H1 (cell line): Measurements from ENCODE around the gene PKP1. TPM values are rescaled to one million over a fixed set of nuclear protein-coding genes. Genes with fewer than 3 reads are reported as not detected.

Source experiments
- CTCF ChIA-PET: fragments of 300-600 bp; sonication (Branson Sonifier 250); formaldehyde crosslinking; loops from one replicate; lab custom pipeline; 2021; ENCODE audit not compliant: partially characterized antibody; lab: Charles Lee
- POLR2A ChIA-PET: fragments of 300-600 bp; sonication (Branson Sonifier 250); formaldehyde crosslinking; loops from one replicate; lab custom pipeline; 2021; ENCODE audit warnings: inconsistent platforms; ENCODE audit not compliant: partially characterized antibody; lab: Charles Lee
- DNase-seq, 2 experiments: peaks; one replicate each; pipeline versions ENCODE4 v3.0.0 to v3.0.0-alpha.2; 2010 to 2022; ENCODE audit warnings: low spot score in 2 of 2, low read depth in 1 of 2, mixed read lengths in 1 of 2
- FAIRE-seq: peaks from 2 replicates; lab custom pipeline; 2011; peaks lifted over from hg19 to GRCh38; lab: Jason Lieb, UNC
- H2AFZ ChIP-seq: 2 replicates; pipeline ENCODE4 v1.8.1; 2012; ENCODE audit warnings: low read length, inconsistent platforms
- H2AK5ac ChIP-seq: 2 replicates; pipeline ENCODE4 v1.6.1; 2013; ENCODE audit warnings: low read depth, low read length
- H2BK120ac ChIP-seq: replicated peaks from 2 replicates; pipeline ENCODE3; 2013; ENCODE audit warnings: low read depth, low read length, inconsistent platforms
- H2BK12ac ChIP-seq: 2 replicates; pipeline ENCODE4 v1.6.1; 2013; ENCODE audit warnings: low read depth, low read length
- H2BK15ac ChIP-seq: 2 replicates; pipeline ENCODE4 v1.6.1; 2013; ENCODE audit warnings: low read length
- H2BK20ac ChIP-seq: 2 replicates; pipeline ENCODE4 v1.6.1; 2013; ENCODE audit warnings: low read length
- H2BK5ac ChIP-seq: 2 replicates; pipeline ENCODE4 v1.6.1; 2013; ENCODE audit warnings: low read depth, low read length
- H3K14ac ChIP-seq: 2 replicates; pipeline ENCODE4 v1.6.1; 2013; ENCODE audit warnings: inconsistent platforms; ENCODE audit not compliant: insufficient read length
- H3K18ac ChIP-seq: 2 replicates; pipeline ENCODE4 v1.6.1; 2013; ENCODE audit warnings: low read length; ENCODE audit errors: extremely low read depth
- H3K23ac ChIP-seq: 2 replicates; pipeline ENCODE4 v1.6.1; 2013; ENCODE audit warnings: inconsistent platforms; ENCODE audit not compliant: insufficient read length
- H3K23me2 ChIP-seq: 2 replicates; pipeline ENCODE4 v1.6.1; 2013; ENCODE audit warnings: low read depth, low read length
- H3K27ac ChIP-seq: 2 replicates; pipeline ENCODE4 v1.6.1; 2011; ENCODE audit warnings: low read depth, low read length, inconsistent platforms
- H3K27me3 ChIP-seq, 4 experiments: replicated peaks in 1 of 4; 1 replicate in 1 of 4; 2 replicates in 3 of 4; pipeline versions ENCODE4 v1.6.1 to v1.8.1; 2011 to 2013; ENCODE audit warnings: low read length in 3 of 4, mild to moderate bottlenecking in 3 of 4, inconsistent platforms in 2 of 4, mixed read lengths in 2 of 4, moderate library complexity in 1 of 4; ENCODE audit not compliant: control insufficient read depth in 3 of 4, insufficient read depth in 3 of 4; ENCODE audit errors: extremely low read depth in 1 of 4
- H3K36me3 ChIP-seq, 4 experiments: 2 replicates each; pipeline versions ENCODE4 v1.6.1 to v1.8.1; 2011 to 2013; ENCODE audit warnings: mild to moderate bottlenecking in 4 of 4, low read length in 3 of 4, moderate library complexity in 2 of 4, control low read depth in 1 of 4, inconsistent platforms in 1 of 4; ENCODE audit not compliant: insufficient read depth in 4 of 4, control insufficient read depth in 2 of 4
- H3K4ac ChIP-seq: replicated peaks from 2 replicates; pipeline ENCODE3; 2013; ENCODE audit warnings: low read length, low read depth, mixed read lengths, inconsistent platforms; ENCODE audit not compliant: insufficient read length
- H3K4me1 ChIP-seq, 4 experiments: replicated peaks in 1 of 4; 1 replicate in 1 of 4; 2 replicates in 3 of 4; pipeline versions ENCODE4 v1.6.1 to v1.8.1; 2011 to 2013; ENCODE audit warnings: low read length in 3 of 4, inconsistent platforms in 2 of 4, mixed read lengths in 1 of 4; ENCODE audit not compliant: insufficient read depth in 4 of 4, control insufficient read depth in 3 of 4
- H3K4me2 ChIP-seq, 2 experiments: 2 replicates each; pipeline versions ENCODE4 v1.6.1 to v1.8.1; 2011 to 2013; ENCODE audit warnings: low read depth in 2 of 2, low read length in 2 of 2, control low read depth in 1 of 2, inconsistent platforms in 1 of 2, mild to moderate bottlenecking in 1 of 2; ENCODE audit not compliant: insufficient read depth in 1 of 2
- H3K4me3 ChIP-seq, 4 experiments: fragments of 200-600, 300-600 bp in 1 of 4; sonication (generic), shearing (Covaris generic), sonication (Bioruptor Twin) in 1 of 4; 2 replicates each; pipeline versions ENCODE4 v1.5.1 to v1.8.1; 2011 to 2016; ENCODE audit warnings: low read length in 4 of 4, low read depth in 3 of 4, control low read depth in 2 of 4, inconsistent platforms in 2 of 4, mild to moderate bottlenecking in 2 of 4, mixed read lengths in 1 of 4, moderate library complexity in 1 of 4; ENCODE audit not compliant: insufficient read depth in 2 of 4; ENCODE audit errors: extremely low read depth in 1 of 4
- H3K56ac ChIP-seq: replicated peaks from 2 replicates; pipeline ENCODE3; 2013; ENCODE audit warnings: low read depth, mild to moderate bottlenecking, mixed read lengths, low read length, inconsistent platforms; ENCODE audit not compliant: insufficient read length
- H3K79me1 ChIP-seq: 2 replicates; pipeline ENCODE4 v1.6.1; 2013; ENCODE audit warnings: low read depth, low read length, control low read depth
- H3K79me2 ChIP-seq, 2 experiments: 2 replicates each; pipeline versions ENCODE4 v1.6.1 to v1.8.1; 2012 to 2013; ENCODE audit warnings: low read length in 2 of 2, mild to moderate bottlenecking in 2 of 2, inconsistent platforms in 1 of 2; ENCODE audit not compliant: insufficient read depth in 2 of 2, control insufficient read depth in 1 of 2
- H3K9ac ChIP-seq, 4 experiments: replicated peaks in 1 of 4; 1 replicate in 1 of 4; 2 replicates in 3 of 4; pipeline versions ENCODE4 v1.6.1 to v1.8.1; 2011 to 2013; ENCODE audit warnings: low read depth in 3 of 4, low read length in 3 of 4, control low read depth in 2 of 4, mild to moderate bottlenecking in 2 of 4, moderate library complexity in 2 of 4, inconsistent platforms in 1 of 4; ENCODE audit errors: extremely low read depth in 1 of 4
- H3K9me3 ChIP-seq, 2 experiments: 2 replicates each; pipeline versions ENCODE4 v1.6.1 to v1.8.1; 2012 to 2013; ENCODE audit warnings: mild to moderate bottlenecking in 2 of 2, moderate library complexity in 2 of 2, control low read depth in 1 of 2, inconsistent platforms in 1 of 2, low read depth in 1 of 2, low read length in 1 of 2, mixed read lengths in 1 of 2; ENCODE audit not compliant: insufficient read depth in 2 of 2
- H4K20me1 ChIP-seq, 2 experiments: replicated peaks in 1 of 2; 2 replicates each; pipeline versions ENCODE3 to v1.8.1; 2011 to 2013; ENCODE audit warnings: inconsistent platforms in 2 of 2, low read length in 2 of 2, mild to moderate bottlenecking in 1 of 2; ENCODE audit not compliant: insufficient read depth in 2 of 2, control insufficient read depth in 1 of 2
- H4K5ac ChIP-seq: 2 replicates; pipeline ENCODE4 v1.6.1; 2013; ENCODE audit warnings: low read length, low read depth, mixed read lengths, inconsistent platforms; ENCODE audit not compliant: insufficient read length
- H4K8ac ChIP-seq: 2 replicates; pipeline ENCODE4 v1.8.0; 2013; ENCODE audit warnings: mild to moderate bottlenecking, moderate library complexity, low read length, inconsistent platforms; ENCODE audit not compliant: insufficient read depth; ENCODE audit errors: extremely low read depth
- H4K91ac ChIP-seq: replicated peaks from 2 replicates; pipeline ENCODE3; 2013; ENCODE audit warnings: low read length, mixed read lengths, inconsistent platforms; ENCODE audit not compliant: insufficient read length
- CBX5 ChIP-seq: fragments of 300-800, 300-1000 bp; sonication (generic); IDR thresholded peaks from 2 replicates; pipeline ENCODE4 v1.7.1; 2016; ENCODE audit warnings: antibody characterized with exemption, low read length, low read depth
- CREB1 ChIP-seq: IDR thresholded peaks from 2 replicates; pipeline ENCODE4 v1.6.1; 2012; ENCODE audit warnings: inconsistent platforms
- GTF2F1 ChIP-seq: IDR thresholded peaks from 2 replicates; pipeline ENCODE4 v1.6.1; 2012; ENCODE audit warnings: low read depth, low read length, improper control_type of control experiment, borderline replicate concordance
- JUND ChIP-seq: IDR thresholded peaks from 2 replicates; pipeline ENCODE4 v1.6.1; 2011; ENCODE audit warnings: mild to moderate bottlenecking, improper control_type of control experiment, low read length
- KDM5A ChIP-seq: fragments of 200-600 bp; IDR thresholded peaks from 2 replicates; pipeline ENCODE4 v1.7.1; 2012; ENCODE audit warnings: mild to moderate bottlenecking, low read length, inconsistent platforms, mixed read lengths
- POLR2A ChIP-seq, 2 experiments: IDR thresholded peaks; 1 replicate in 1 of 2; 2 replicates in 1 of 2; pipeline ENCODE4 v1.6.1; 2011; ENCODE audit warnings: low read depth in 2 of 2, low read length in 2 of 2, mild to moderate bottlenecking in 2 of 2; ENCODE audit errors: control extremely low read depth in 1 of 2
- RFX5 ChIP-seq: IDR thresholded peaks from 2 replicates; pipeline ENCODE4 v1.6.1; 2011; ENCODE audit warnings: low read depth, low read length, improper control_type of control experiment, borderline replicate concordance
- SIN3A ChIP-seq, 2 experiments: IDR thresholded peaks in 1 of 2; conservative IDR thresholded peaks in 1 of 2; 2 replicates each; pipeline ENCODE4 v1.6.1; 2011 to 2012; ENCODE audit warnings: low read length in 2 of 2, improper control_type of control experiment in 1 of 2, low read depth in 1 of 2, mild to moderate bottlenecking in 1 of 2
- TCF12 ChIP-seq: IDR thresholded peaks from 2 replicates; pipeline ENCODE4 v1.6.1; 2011; ENCODE audit warnings: low read depth, mild to moderate bottlenecking, low read length
- TEAD4 ChIP-seq: IDR thresholded peaks from 2 replicates; pipeline ENCODE4 v1.6.1; 2012; ENCODE audit warnings: low read depth, low read length, inconsistent platforms, mixed read lengths
- ZNF274 ChIP-seq: IDR thresholded peaks from 2 replicates; pipeline ENCODE4 v1.7.0; 2012; ENCODE audit warnings: low read length, borderline replicate concordance; ENCODE audit errors: extremely low read depth
- WGBS, 2 experiments: shearing (Covaris generic) in 1 of 2; methylation state at CpG; one replicate each; pipeline versions ENCODE4 v1.1.6 to v1.1.7; 2013 to 2015; ENCODE audit warnings: low lambda C conversion rate in 2 of 2, mixed read lengths in 2 of 2, inconsistent platforms in 1 of 2, low coverage in 1 of 2, missing lambda C conversion rate in 1 of 2; ENCODE audit not compliant: insufficient replicate concordance in 2 of 2, insufficient coverage in 1 of 2, insufficient read length in 1 of 2; ENCODE audit errors: extremely low coverage in 1 of 2, missing lambda C conversion rate in 1 of 2; 5-methylcytosine and 5-hydroxymethylcytosine counted together
- polyA plus RNA-seq, 7 experiments: library from polyadenylated mRNA; depleted of rRNA in 3 of 7; stranded (reverse) in 5 of 7; unstranded in 2 of 7; fragments of >200 nt in 5 of 7; fragments of 200-250 nt in 2 of 7; gene quantifications; 1 replicate in 5 of 7; 2 replicates in 1 of 7; 4 replicates in 1 of 7; pipeline versions ENCODE4 v1.2.1 to v1.2.3, GENCODE V29; 2011 to 2013; ENCODE audit warnings: missing spikeins in 2 of 7, mixed read lengths in 2 of 7
- total RNA-seq: library from RNA; stranded (reverse); fragmentation: NEBNext Ultra II Directional; extraction: Animal tissue kit (Norgen Biotek cat#: 25700); gene quantifications from 2 replicates; pipeline ENCODE4 v1.2.1, GENCODE V29; 2021
- TF ChIP-seq, protein P1 (sequence below): IDR thresholded peaks from 2 replicates; pipeline ENCODE4 v1.6.1; 2012; ENCODE audit warnings: inconsistent platforms
- TF ChIP-seq, protein P2 (sequence below): IDR thresholded peaks from 2 replicates; pipeline ENCODE4 v1.6.1; 2011; ENCODE audit warnings: low read length, improper control_type of control experiment

Gene PKP1
- total and polyA plus RNA-seq, 2 of the 8 experiments (the other 6 are each of a cell fraction or from before 2014, with no cell fraction given) = 0.21 to 0.95 TPM

DNA sequence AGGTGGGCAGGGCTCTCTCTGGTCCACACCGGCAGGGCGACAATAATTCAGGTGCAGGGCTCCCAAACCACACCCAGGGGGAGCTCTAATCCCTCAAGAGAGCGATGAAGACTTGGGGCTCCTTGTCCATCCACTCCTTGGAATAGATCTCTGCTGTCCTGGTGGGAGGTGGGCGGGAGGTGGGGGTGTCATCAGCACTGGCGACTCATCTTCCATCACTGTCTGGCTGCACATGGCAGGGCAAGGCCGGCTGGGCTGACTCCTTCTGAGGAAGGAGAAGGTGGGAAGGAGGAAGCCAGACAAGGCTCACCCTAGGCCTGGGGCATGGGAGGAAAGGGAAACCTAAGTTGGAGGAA is 64.9 kb downstream of the PKP1 start:
- Histone ChIP-seq H3K9ac (no peak overlapping the region), H3K79me1 (no peaks in the 10 kb centered on the region), H2BK5ac (peak overlapping the region; percentile 50; the same call in 1 of the 2 replicates), H3K4me1 (peaks cover 8 to 25% (median 12%) of the 10 kb centered on the region in 4 experiments), H3K23ac (no peak overlapping the region), H3K36me3 (no peaks in the 10 kb centered on the region), H3K56ac (no peak overlapping the region), H2AFZ (peak overlapping the region; percentile 83), H3K27ac (no peak overlapping the region), H2BK120ac (no peak overlapping the region), H3K4ac (no peak overlapping the region), H3K9me3 (no peaks in the 10 kb centered on the region), H2BK15ac (peak overlapping the region; percentile 90; the same call in 1 of the 2 replicates), H4K8ac (no peak overlapping the region), H3K4me2 (peak overlapping the region; percentile 22 to 50), H2BK12ac (no peak overlapping the region; the same call in 1 of the 2 replicates), H3K27me3 (0 out of 7 replicates have a peak, but pooled peaks cover 0 to 3% (median 0%) of the 10 kb centered on the region in 4 experiments), H3K14ac (no peak overlapping the region), H2AK5ac (no peak overlapping the region), H3K4me3 (peak overlapping the region in 1 of 4 experiments; percentile 37; a peak in 2 of 8 replicates), H4K20me1 (no peaks in the 10 kb centered on the region), H3K23me2 (no peaks in the 10 kb centered on the region), H3K79me2 (no peaks in the 10 kb centered on the region), H2BK20ac (peak overlapping the region; percentile 91; the same call in 1 of the 2 replicates), H4K91ac (no peak overlapping the region), H4K5ac (no peak overlapping the region), H3K18ac (peak overlapping the region; percentile 89; the same call in 1 of the 2 replicates)
- 15% methylated on average over 4 of the region's 6 CpGs; no CpG with 5 or more reads in 1 of the 2 experiments for WGBS, 2 experiments
- DNase-seq (peak; percentile 34 to 86), FAIRE-seq (peak; percentile 28)
- ChIA-PET CTCF (interaction anchor here (0.6 to 8.6 kb wide), 39 partner anchors 11 to 323 kb away, joined by 3 to 271 read pairs (median 9); partner anchors contain the start of genes PKP1 and TNNT2), POLR2A (interaction anchor here (0.8 to 4.3 kb wide), 8 partner anchors 10 to 94 kb away, joined by 3 to 24 read pairs (median 4); no protein-coding TSS in a partner anchor)
- no peak for TF ChIP-seq CBX5
- TF ChIP-seq, protein P1, sequence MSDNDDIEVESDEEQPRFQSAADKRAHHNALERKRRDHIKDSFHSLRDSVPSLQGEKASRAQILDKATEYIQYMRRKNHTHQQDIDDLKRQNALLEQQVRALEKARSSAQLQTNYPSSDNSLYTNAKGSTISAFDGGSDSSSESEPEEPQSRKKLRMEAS = no peak
- no peak for TF ChIP-seq SIN3A (conservative IDR thresholded peaks at IDR 0.05 in 1 of 2, IDR thresholded peaks at IDR 0.05 in 1 of 2; ENCODE audit: low read depth in 1 of 2, low read length in 2 of 2)
- no peak for TF ChIP-seq ZNF274
- TF ChIP-seq, protein P2, sequence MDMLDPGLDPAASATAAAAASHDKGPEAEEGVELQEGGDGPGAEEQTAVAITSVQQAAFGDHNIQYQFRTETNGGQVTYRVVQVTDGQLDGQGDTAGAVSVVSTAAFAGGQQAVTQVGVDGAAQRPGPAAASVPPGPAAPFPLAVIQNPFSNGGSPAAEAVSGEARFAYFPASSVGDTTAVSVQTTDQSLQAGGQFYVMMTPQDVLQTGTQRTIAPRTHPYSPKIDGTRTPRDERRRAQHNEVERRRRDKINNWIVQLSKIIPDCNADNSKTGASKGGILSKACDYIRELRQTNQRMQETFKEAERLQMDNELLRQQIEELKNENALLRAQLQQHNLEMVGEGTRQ = no peak
- TF ChIP-seq TCF12 = 0 out of 2 replicates have a peak, but pooled peaks have one; percentile 1
- TF ChIP-seq CREB1 = no peak
- no peak for TF ChIP-seq JUND
- no peak for TF ChIP-seq KDM5A
- no peak for TF ChIP-seq RFX5
- TF ChIP-seq GTF2F1 = no peak
- no peak for TF ChIP-seq POLR2A (IDR thresholded peaks at IDR 0.05; ENCODE audit: control extremely low read depth in 1 of 2, low read depth in 2 of 2, low read length in 2 of 2)
- TF ChIP-seq TEAD4 = no peak
